Naive thymus-derived CD4-positive, alpha-beta T cell (primary cell): ENCODE measurements around the gene MIS18A. TPM values are rescaled to one million over a fixed set of nuclear protein-coding genes. Genes with fewer than 3 reads are reported as not detected.

Experiments
- ATAC-seq: fragments of 150-1000 bp; cut with Tn5 transposase; 2 replicates; pipeline ENCODE4 v1.10.0; 2021; ENCODE audit warnings: mild to moderate bottlenecking, moderate library complexity
- CTCF ChIA-PET: fragments of 350-600 bp; sonication (Branson Sonifier 250); formaldehyde crosslinking; loops from one replicate; lab custom pipeline; 2021; ENCODE audit warnings: antibody characterized with exemption; lab: Charles Lee
- POLR2A ChIA-PET: fragments of 350-600 bp; sonication (Branson Sonifier 250); formaldehyde crosslinking; loops from one replicate; lab custom pipeline; 2021; ENCODE audit warnings: antibody characterized with exemption, inconsistent platforms; lab: Charles Lee
- DNase-seq, 9 donors: peaks; one replicate each; pipeline versions ENCODE4 v3.0.0 to v3.0.0-alpha.2; 2020 to 2022; ENCODE audit warnings: mixed read lengths in 1 of 9
- H3K27ac ChIP-seq: one replicate; pipeline ENCODE4 v1.7.0; 2013; ENCODE audit warnings: mild to moderate bottlenecking, low read depth, low read length, moderate library complexity
- H3K27me3 ChIP-seq, 2 donors: one replicate each; pipeline ENCODE4 v1.7.0; 2013; ENCODE audit warnings: low read length in 2 of 2, mild to moderate bottlenecking in 2 of 2, moderate library complexity in 2 of 2; ENCODE audit not compliant: control insufficient read depth in 2 of 2, insufficient read depth in 2 of 2
- H3K36me3 ChIP-seq, 3 experiments: 1 replicate in 2 of 3; 2 replicates in 1 of 3; pipeline ENCODE4 v1.7.0; 2013; ENCODE audit warnings: low read length in 3 of 3, mild to moderate bottlenecking in 3 of 3, moderate library complexity in 1 of 3; ENCODE audit not compliant: insufficient read depth in 3 of 3, control insufficient read depth in 2 of 3
- H3K4me1 ChIP-seq, 2 donors: one replicate each; pipeline ENCODE4 v1.7.0; 2013; ENCODE audit warnings: low read length in 2 of 2, mild to moderate bottlenecking in 2 of 2, moderate library complexity in 1 of 2; ENCODE audit not compliant: control insufficient read depth in 2 of 2, insufficient read depth in 2 of 2
- H3K4me3 ChIP-seq: 2 replicates; pipeline ENCODE4 v1.7.0; 2013; ENCODE audit warnings: mild to moderate bottlenecking, low read length
- H3K9me3 ChIP-seq, 3 experiments: 1 replicate in 2 of 3; 2 replicates in 1 of 3; pipeline ENCODE4 v1.7.0; 2013; ENCODE audit warnings: low read length in 3 of 3; ENCODE audit not compliant: control insufficient read depth in 2 of 3
- H3K27ac Mint-ChIP-seq, 9 donors: one replicate each; pipeline ENCODE4 v1.8.0; 2020 to 2022; ENCODE audit warnings: mixed read lengths in 9 of 9, mild to moderate bottlenecking in 8 of 9, moderate library complexity in 5 of 9, inconsistent platforms in 2 of 9
- H3K27me3 Mint-ChIP-seq, 5 donors: one replicate each; pipeline ENCODE4 v1.8.0; 2021 to 2022; ENCODE audit warnings: mixed read lengths in 5 of 5, mild to moderate bottlenecking in 1 of 5
- H3K36me3 Mint-ChIP-seq, 5 donors: one replicate each; pipeline ENCODE4 v1.8.0; 2020 to 2022; ENCODE audit warnings: mixed read lengths in 5 of 5, mild to moderate bottlenecking in 3 of 5, inconsistent platforms in 1 of 5
- H3K4me1 Mint-ChIP-seq, 7 donors: one replicate each; pipeline ENCODE4 v1.8.0; 2020 to 2022; ENCODE audit warnings: mixed read lengths in 7 of 7, mild to moderate bottlenecking in 3 of 7, inconsistent platforms in 1 of 7
- H3K4me3 Mint-ChIP-seq, 10 donors: one replicate each; pipeline ENCODE4 v1.8.0; 2020 to 2022; ENCODE audit warnings: mild to moderate bottlenecking in 10 of 10, mixed read lengths in 10 of 10, moderate library complexity in 6 of 10, inconsistent platforms in 2 of 10
- H3K9me3 Mint-ChIP-seq, 11 donors: one replicate each; pipeline ENCODE4 v1.8.0; 2020 to 2022; ENCODE audit warnings: mixed read lengths in 11 of 11, mild to moderate bottlenecking in 4 of 11, inconsistent platforms in 1 of 11, moderate library complexity in 1 of 11
- intact Hi-C, 2 donors: fragments of 100-400 bp; cut with micrococcal nuclease; formaldehyde crosslinking; loops; one replicate each; pipeline ENCODE4 v1.15.1; 2023
- polyA plus RNA-seq, 2 donors: library from polyadenylated mRNA; unstranded; fragments of 300-500 nt; fragmentation: Illumina TruSeq; gene quantifications; one replicate each; pipeline ENCODE4 v1.2.3, GENCODE V29; 2021
- total RNA-seq, 6 experiments: library from RNA in 5 of 6; stranded (reverse) in 5 of 6; gene quantifications; 1 replicate in 5 of 6; 2 replicates in 1 of 6; pipeline ENCODE4 v1.2.3 and lab custom pipeline; 2021 to 2026

MIS18A gene
- total and polyA plus RNA-seq, 7 experiments from 2014 or later: 3.3 to 16.4 (median 9.4) TPM

DNA sequence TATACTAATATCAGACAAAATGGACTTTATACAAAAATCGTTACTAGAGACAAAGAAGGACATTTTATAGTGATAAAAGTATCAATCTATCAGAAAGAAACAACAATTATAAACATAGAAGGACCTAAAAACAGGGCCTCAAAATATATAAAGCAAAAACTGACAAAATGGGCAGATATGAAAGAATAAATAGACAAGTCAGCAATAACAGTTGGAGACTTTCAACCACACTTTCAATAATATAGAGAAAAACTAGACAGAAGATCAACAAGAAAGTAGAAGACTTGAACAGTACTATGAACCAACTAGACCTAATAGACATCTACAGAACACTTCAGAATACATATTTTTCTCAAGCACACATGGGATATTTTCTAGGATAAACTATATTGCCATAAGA is 52.4 kb downstream of the MIS18A start:
- H3K4me1 Mint-ChIP-seq: no peaks in the 10 kb centered on the region
- Histone ChIP-seq H3K27me3 (no peaks in the 10 kb centered on the region), H3K27ac (no peak overlapping the region), H3K9me3 (no peaks in the 10 kb centered on the region), H3K4me1 (no peaks in the 10 kb centered on the region), H3K36me3 (no peaks in the 10 kb centered on the region), H3K4me3 (no peak overlapping the region)
- H3K27ac Mint-ChIP-seq: no peak overlapping the region
- intact Hi-C loops: no loop called here
- ATAC-seq: no peak
- peaks cover 0 to 9% (median 6%) of the 10 kb centered on the region in 5 donors for H3K27me3 Mint-ChIP-seq
- H3K36me3 Mint-ChIP-seq: peaks cover 0 to 13% (median 7%) of the 10 kb centered on the region in 5 donors
- no peak overlapping the region for H3K4me3 Mint-ChIP-seq
- CTCF ChIA-PET: no interaction called here
- peaks cover 6 to 23% (median 12%) of the 10 kb centered on the region in 11 donors for H3K9me3 Mint-ChIP-seq
- no peak for DNase-seq
- POLR2A ChIA-PET: no interaction called here

Other genes with a start within 250 kb of the MIS18A start
- not detected for gene MRAP, start 19.8 kb upstream of the MIS18A start, total RNA-seq
- not detected for gene MRAP, start 19.8 kb upstream of the MIS18A start, polyA plus RNA-seq
- gene URB1, start 114.0 kb upstream of the MIS18A start, total RNA-seq: 10 to 100 TPM; 14.5 to 20.6 (median 17.9) TPM
- 1 to 10 TPM; 1.8 to 6.1 TPM for gene URB1, start 114.0 kb upstream of the MIS18A start, polyA plus RNA-seq
- gene EVA1C, start 133.7 kb upstream of the MIS18A start, total RNA-seq: 10 to 100 TPM in 4 of 5 experiments, 1 to 10 TPM in 1; 2.6 to 16.3 (median 12.3) TPM
- gene EVA1C, start 133.7 kb upstream of the MIS18A start, polyA plus RNA-seq: 10 to 100 TPM in 1 of 2 donors, 1 to 10 TPM in 1; 3.8 to 11.0 TPM